ENCODE data around the gene SPATA46. TPM values are rescaled to one million over a fixed set of nuclear protein-coding genes. Genes with fewer than 3 reads are reported as not detected.
"Not testable (repeated sequence)": the region's sequence is repeated elsewhere in the genome, so short reads cannot be mapped to it uniquely, and the experiment has no call there.

Gene SPATA46
- total and polyA plus RNA-seq, 2 donors (not counting 3 experiments of a cell fraction or from before 2014, with no cell fraction given): not detected

DNA sequence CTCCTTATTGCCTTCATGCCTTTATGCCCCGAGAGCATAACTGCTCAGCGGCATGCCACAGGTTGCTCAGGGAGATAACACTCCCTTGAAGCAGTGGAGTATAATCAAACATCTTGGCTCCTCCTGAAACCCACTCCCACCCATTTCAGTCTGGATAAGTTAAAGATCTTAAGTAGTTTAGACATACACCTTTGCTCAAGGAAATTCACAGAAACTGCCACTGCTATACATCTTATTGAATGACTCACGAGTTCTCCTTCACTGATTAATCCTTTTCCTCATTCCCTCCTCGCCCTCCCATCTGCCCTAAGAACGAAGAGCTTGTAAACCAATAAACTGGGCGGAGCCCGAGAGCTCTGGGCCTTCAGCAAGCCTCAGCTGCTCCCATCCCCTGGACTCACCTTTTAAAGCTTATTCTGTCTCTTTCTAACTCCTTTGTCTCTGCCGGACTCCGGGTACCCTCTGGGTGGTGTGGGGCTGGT lies 42.8 kb upstream of the SPATA46 start:
- POLR2A ChIA-PET: interaction anchor here (0.5 kb wide), 1 partner anchor 91 kb away, joined by 3 read pairs; no protein-coding TSS in a partner anchor

DNA sequence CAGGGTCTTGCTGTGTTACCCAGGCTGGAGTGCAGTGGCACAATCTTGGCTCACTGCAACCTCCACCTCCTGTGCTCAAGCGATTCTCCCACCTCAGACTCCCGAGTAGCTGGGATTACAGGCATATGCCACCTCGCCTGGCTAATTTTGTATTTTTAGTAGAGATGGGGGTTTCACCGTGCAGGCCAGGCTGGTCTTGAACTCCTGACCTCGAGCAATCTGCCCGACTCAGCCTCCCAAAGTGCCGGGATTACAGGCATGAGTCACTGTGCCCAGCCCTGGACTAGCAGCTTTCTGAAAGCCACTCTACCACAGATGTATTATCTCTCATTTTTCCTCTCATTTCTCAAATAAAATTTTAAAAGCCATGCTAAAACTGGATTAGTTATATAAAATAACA lies 41.9 kb upstream of the SPATA46 start:
- H3K4me3 ChIP-seq (replicated peaks in 1 of 3; ENCODE audit: insufficient read depth in 1 of 3, low read depth in 1 of 3, low read length in 3 of 3); H3K4me1 ChIP-seq (ENCODE audit: control insufficient read depth, extremely low read depth, insufficient read depth, low read length); H3K9me3 ChIP-seq (replicated peaks; ENCODE audit: control insufficient read depth, insufficient read depth, low read length); H3K79me2 ChIP-seq (ENCODE audit: control insufficient read depth, insufficient read depth, low read length); H3K27ac ChIP-seq (ENCODE audit: insufficient read depth, low read depth, low read length); H3K9me1 ChIP-seq (replicated peaks; ENCODE audit: control insufficient read depth, extremely low read depth, insufficient read depth, low read length); H3K27me3 ChIP-seq (ENCODE audit: control insufficient read depth in 2 of 2, insufficient read depth in 2 of 2, low read length in 2 of 2); H3K4me2 ChIP-seq (ENCODE audit: insufficient read depth, low read length); POLR2A ChIA-PET; FAIRE-seq; BruUV-seq (replicated peaks); DNase-seq (ENCODE audit: low read depth, low spot score); CTCF ChIA-PET; intact Hi-C loops (cut with micrococcal nuclease); dilution Hi-C loops (cut with MboI; ENCODE audit: extremely low pct_ligation_motif_present, low sequenced_read_pairs); H3K36me3 ChIP-seq (ENCODE audit: control insufficient read depth in 2 of 2, extremely low read depth in 1 of 2, insufficient read depth in 2 of 2, low read length in 2 of 2); H4K20me1 ChIP-seq (replicated peaks; ENCODE audit: control insufficient read depth, extremely low read depth, insufficient read depth, low read length); H2AFZ ChIP-seq (ENCODE audit: low read depth, low read length); H3K9ac ChIP-seq (replicated peaks; ENCODE audit: extremely low read depth, insufficient read depth, low read length): not testable (repeated sequence)

More for the DNA sequence above, 42.8 kb upstream of the SPATA46 start:
- H3K79me2 ChIP-seq (ENCODE audit: control insufficient read depth, insufficient read depth, low read length); H3K9me3 ChIP-seq (replicated peaks; ENCODE audit: control insufficient read depth, insufficient read depth, low read length); H3K4me1 ChIP-seq (ENCODE audit: control insufficient read depth, extremely low read depth, insufficient read depth, low read length); H3K27ac ChIP-seq (ENCODE audit: insufficient read depth, low read depth, low read length); H2AFZ ChIP-seq (ENCODE audit: low read depth, low read length); H3K4me3 ChIP-seq (replicated peaks in 1 of 3; ENCODE audit: insufficient read depth in 1 of 3, low read depth in 1 of 3, low read length in 3 of 3); H3K9me1 ChIP-seq (replicated peaks; ENCODE audit: control insufficient read depth, extremely low read depth, insufficient read depth, low read length); H3K36me3 ChIP-seq (ENCODE audit: control insufficient read depth in 2 of 2, extremely low read depth in 1 of 2, insufficient read depth in 2 of 2, low read length in 2 of 2); FAIRE-seq; BruUV-seq (replicated peaks); H3K9ac ChIP-seq (replicated peaks; ENCODE audit: extremely low read depth, insufficient read depth, low read length); DNase-seq (ENCODE audit: low read depth, low spot score); CTCF ChIA-PET; dilution Hi-C loops (cut with MboI; ENCODE audit: extremely low pct_ligation_motif_present, low sequenced_read_pairs); intact Hi-C loops (cut with micrococcal nuclease); H3K27me3 ChIP-seq (ENCODE audit: control insufficient read depth in 2 of 2, insufficient read depth in 2 of 2, low read length in 2 of 2); H3K4me2 ChIP-seq (ENCODE audit: insufficient read depth, low read length); H4K20me1 ChIP-seq (replicated peaks; ENCODE audit: control insufficient read depth, extremely low read depth, insufficient read depth, low read length): not testable (repeated sequence)

DNA sequence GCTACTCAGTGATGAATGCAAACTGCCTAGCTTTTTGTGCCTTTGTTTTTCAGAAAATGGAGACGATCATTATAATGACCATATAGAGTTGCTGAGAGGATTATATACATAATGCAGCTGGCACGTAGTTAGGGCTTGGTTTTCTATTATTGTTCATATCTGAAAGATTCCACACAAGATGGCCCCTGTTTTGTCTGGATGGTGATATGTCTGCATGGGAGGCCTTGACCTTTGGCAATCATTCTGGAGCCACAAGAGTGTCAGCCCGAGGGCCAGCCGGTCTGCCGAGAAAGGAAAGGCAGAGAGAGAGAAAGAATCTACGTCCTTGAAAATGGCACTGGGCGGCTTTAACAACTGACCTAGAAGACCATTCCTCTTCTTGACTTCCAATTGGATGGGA lies 41.0 kb upstream of the SPATA46 start:
- no peak overlapping the region for H3K4me2 ChIP-seq (ENCODE audit: insufficient read depth, low read length)
- TF ChIP-seq, protein P1, sequence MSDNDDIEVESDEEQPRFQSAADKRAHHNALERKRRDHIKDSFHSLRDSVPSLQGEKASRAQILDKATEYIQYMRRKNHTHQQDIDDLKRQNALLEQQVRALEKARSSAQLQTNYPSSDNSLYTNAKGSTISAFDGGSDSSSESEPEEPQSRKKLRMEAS (IDR thresholded peaks at IDR 0.05; ENCODE audit: insufficient read depth, insufficient read length): no peak
- TF ChIP-seq EZH2 (IDR thresholded peaks at IDR 0.05; ENCODE audit: borderline replicate concordance, low read depth, low read length, severe bottlenecking) (no peak), FOS (IDR thresholded peaks at IDR 0.05; ENCODE audit: borderline replicate concordance, insufficient read depth, low read length) (no peak), GATA2 (IDR thresholded peaks at IDR 0.05; ENCODE audit: insufficient read depth, insufficient read length, low read depth, low read length) (no peak), JUN (IDR thresholded peaks at IDR 0.05; ENCODE audit: borderline replicate concordance, insufficient read depth, insufficient read length, low read depth) (no peak), POLR2AphosphoS5 (IDR thresholded peaks at IDR 0.05; ENCODE audit: insufficient read depth, low read depth, low read length) (no peak), POLR2A (IDR thresholded peaks at IDR 0.05; ENCODE audit: low read depth, low read length) (no peak), MYC (IDR thresholded peaks at IDR 0.05; ENCODE audit: low read depth, low read length) (no peak)
- TF ChIP-seq, protein P2, sequence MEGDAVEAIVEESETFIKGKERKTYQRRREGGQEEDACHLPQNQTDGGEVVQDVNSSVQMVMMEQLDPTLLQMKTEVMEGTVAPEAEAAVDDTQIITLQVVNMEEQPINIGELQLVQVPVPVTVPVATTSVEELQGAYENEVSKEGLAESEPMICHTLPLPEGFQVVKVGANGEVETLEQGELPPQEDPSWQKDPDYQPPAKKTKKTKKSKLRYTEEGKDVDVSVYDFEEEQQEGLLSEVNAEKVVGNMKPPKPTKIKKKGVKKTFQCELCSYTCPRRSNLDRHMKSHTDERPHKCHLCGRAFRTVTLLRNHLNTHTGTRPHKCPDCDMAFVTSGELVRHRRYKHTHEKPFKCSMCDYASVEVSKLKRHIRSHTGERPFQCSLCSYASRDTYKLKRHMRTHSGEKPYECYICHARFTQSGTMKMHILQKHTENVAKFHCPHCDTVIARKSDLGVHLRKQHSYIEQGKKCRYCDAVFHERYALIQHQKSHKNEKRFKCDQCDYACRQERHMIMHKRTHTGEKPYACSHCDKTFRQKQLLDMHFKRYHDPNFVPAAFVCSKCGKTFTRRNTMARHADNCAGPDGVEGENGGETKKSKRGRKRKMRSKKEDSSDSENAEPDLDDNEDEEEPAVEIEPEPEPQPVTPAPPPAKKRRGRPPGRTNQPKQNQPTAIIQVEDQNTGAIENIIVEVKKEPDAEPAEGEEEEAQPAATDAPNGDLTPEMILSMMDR (IDR thresholded peaks at IDR 0.05; ENCODE audit: extremely low read depth in 1 of 2, insufficient read depth in 1 of 2, low read depth in 1 of 2, low read length in 2 of 2): no peak
- no peak overlapping the region for H2AFZ ChIP-seq (ENCODE audit: low read depth, low read length)
- BruUV-seq (replicated peaks): no TSS peak
- H3K27me3 ChIP-seq (ENCODE audit: control insufficient read depth in 2 of 2, insufficient read depth in 2 of 2, low read length in 2 of 2): no peaks in the 10 kb centered on the region
- intact Hi-C loops (cut with micrococcal nuclease): no loop called here
- dilution Hi-C loops (cut with MboI; ENCODE audit: extremely low pct_ligation_motif_present, low sequenced_read_pairs): no loop called here
- no peak overlapping the region for H3K9ac ChIP-seq (replicated peaks; ENCODE audit: extremely low read depth, insufficient read depth, low read length)
- H3K27ac ChIP-seq (ENCODE audit: insufficient read depth, low read depth, low read length): no peak overlapping the region
- H3K4me1 ChIP-seq (ENCODE audit: control insufficient read depth, extremely low read depth, insufficient read depth, low read length): no peaks in the 10 kb centered on the region
- no peaks in the 10 kb centered on the region for H4K20me1 ChIP-seq (replicated peaks; ENCODE audit: control insufficient read depth, extremely low read depth, insufficient read depth, low read length)
- H3K36me3 ChIP-seq (ENCODE audit: control insufficient read depth in 2 of 2, extremely low read depth in 1 of 2, insufficient read depth in 2 of 2, low read length in 2 of 2): no peaks in the 10 kb centered on the region
- DNase-seq (ENCODE audit: low read depth, low spot score) (no peak), FAIRE-seq (no peak)
- no peaks in the 10 kb centered on the region for H3K9me3 ChIP-seq (replicated peaks; ENCODE audit: control insufficient read depth, insufficient read depth, low read length)
- H3K4me3 ChIP-seq (replicated peaks in 1 of 3; ENCODE audit: insufficient read depth in 1 of 3, low read depth in 1 of 3, low read length in 3 of 3): no peak overlapping the region
- no peaks in the 10 kb centered on the region for H3K79me2 ChIP-seq (ENCODE audit: control insufficient read depth, insufficient read depth, low read length)
- H3K9me1 ChIP-seq (replicated peaks; ENCODE audit: control insufficient read depth, extremely low read depth, insufficient read depth, low read length): no peaks in the 10 kb centered on the region
- ChIA-PET POLR2A (no interaction called here), CTCF (no interaction called here)
